Stimulated activated naive CD4-positive, alpha-beta T cell (primary cell): ENCODE data around the gene NF1.

Experiments
- DNase-seq, 6 experiments: peaks; one replicate each; lab custom pipeline; 2025; lab: John Stamatoyannopoulos, UW

The NF1 gene

GRCh38 chr17:31299624-31300023 lies 204.8 kb downstream of the NF1 start:
- no peak for DNase-seq

GRCh38 chr17:31307640-31308039 lies 212.9 kb downstream of the NF1 start:
- no peak for DNase-seq

GRCh38 chr17:31308372-31309334 lies 213.9 kb downstream of the NF1 start:
- DNase-seq: no peak

- DNase-seq: peak in 3 of 6 experiments; percentile 10 to 36 (median 27)
Observed at GRCh38 chr17:31309556-31309955, 214.8 kb downstream of the NF1 start.

- DNase-seq: peak; percentile 39 to 89 (median 84)
Observed at GRCh38 chr17:31310260-31310659, 215.5 kb downstream of the NF1 start.

GRCh38 chr17:31310886-31311285 lies 216.1 kb downstream of the NF1 start:
- DNase-seq: peak in 3 of 6 experiments; percentile 10 to 28 (median 26)

GRCh38 chr17:31311526-31311925 lies 216.7 kb downstream of the NF1 start:
- DNase-seq: no peak

- DNase-seq: peak in 3 of 6 experiments; percentile 4 to 22 (median 13)
Observed at GRCh38 chr17:31312223-31312622, 217.4 kb downstream of the NF1 start.

- peak in 3 of 6 experiments; percentile 54 to 74 (median 66) for DNase-seq
Observed at GRCh38 chr17:31313982-31314781, 219.4 kb downstream of the NF1 start, which contains the start of gene EVI2B. Gene EVI2B, minus strand, starts transcription at chr17:31314054. Its CDS starts 8,445 bp downstream, at chr17:31305609.

- DNase-seq: no peak
Observed at GRCh38 chr17:31314782-31315100, 220.0 kb downstream of the NF1 start.

- DNase-seq: peak; percentile 17 to 57 (median 46)
Observed at GRCh38 chr17:31318298-31318801, 223.6 kb downstream of the NF1 start.

- peak in 3 of 6 experiments; percentile 36 to 57 (median 46) for DNase-seq
Observed at GRCh38 chr17:31318851-31319661, 224.3 kb downstream of the NF1 start.

- DNase-seq: no peak
Observed at GRCh38 chr17:31320241-31320640, 225.5 kb downstream of the NF1 start.

GRCh38 chr17:31320791-31321190 lies 226.0 kb downstream of the NF1 start:
- no peak for DNase-seq

GRCh38 chr17:31321481-31321880 lies 226.7 kb downstream of the NF1 start, which contains the start of gene EVI2A:
Gene EVI2A, minus strand, starts transcription at chr17:31321622. Its CDS starts 2,609 bp downstream, at chr17:31319013.
- DNase-seq: peak; percentile 37 to 88 (median 82)

GRCh38 chr17:31321966-31322365 lies 227.2 kb downstream of the NF1 start:
- DNase-seq: peak in 2 of 6 experiments; percentile 13 to 59

- no peak for DNase-seq
Observed at GRCh38 chr17:31323551-31323950, 228.8 kb downstream of the NF1 start.

GRCh38 chr17:31327534-31328159 lies 232.9 kb downstream of the NF1 start:
- no peak for DNase-seq

- DNase-seq: no peak
Observed at GRCh38 chr17:31328160-31328535, 233.4 kb downstream of the NF1 start.

GRCh38 chr17:31329221-31329620 lies 234.4 kb downstream of the NF1 start:
- no peak for DNase-seq
